Measurements from ENCODE around the gene DYNLT4. TPM values are rescaled to one million over a fixed set of nuclear protein-coding genes. Genes with fewer than 3 reads are reported as not detected.

DYNLT4 gene
- 1 to 10 TPM in 1 of 2 experiments, under 1 TPM in 1; 0.93 to 1.3 TPM for total RNA-seq

GRCh38 chr1:44806704-44807363 is at the start of gene DYNLT4:
Gene DYNLT4, minus strand, starts transcription at chr1:44807351. Its CDS starts 683 bp downstream, at chr1:44806668.

GRCh38 chr1:44842862-44843655 is 35.9 kb upstream of the DYNLT4 start, which contains the start of gene PTCH2:
Gene PTCH2, minus strand, starts transcription at chr1:44843253. Its CDS starts 321 bp downstream, at chr1:44842932.

GRCh38 chr1:44808063-44808937 is 1.1 kb upstream of the DYNLT4 start, which contains the start of gene BTBD19:
Gene BTBD19, plus strand, starts transcription at chr1:44808523. Its CDS starts 298 bp downstream, at chr1:44808821.

GRCh38 chr1:44799770-44800584 is 7.2 kb downstream of the DYNLT4 start, which contains the start of gene PLK3:
Gene PLK3, plus strand, starts transcription at chr1:44800377. Its CDS starts 87 bp downstream, at chr1:44800464.

GRCh38 chr1:44788120-44788860 is 18.9 kb downstream of the DYNLT4 start, which contains the start of gene BEST4:
Gene BEST4, minus strand, starts transcription at chr1:44788170. Its CDS starts 465 bp downstream, at chr1:44787705.

GRCh38 chr1:44775078-44775929 is 31.8 kb downstream of the DYNLT4 start, which contains the start of gene RPS8:
Gene RPS8, plus strand, starts transcription at chr1:44775540. Its CDS starts 57 bp downstream, at chr1:44775597.

Other genes starting within 250 kb of the DYNLT4 start
- gene TMEM53, start 132.9 kb downstream of the DYNLT4 start, total RNA-seq = 1 to 10 TPM; 2.9 to 3.2 TPM
- gene ARMH1, start 132.6 kb downstream of the DYNLT4 start, total RNA-seq = 100 to 1,000 TPM; 128 to 140 TPM
- gene RNU5D-1, start 76.2 kb downstream of the DYNLT4 start, total RNA-seq = not detected
- 10 to 100 TPM; 75.3 to 81.8 TPM for gene KIF2C, start 67.5 kb downstream of the DYNLT4 start, total RNA-seq
- gene RPS8, start 31.8 kb downstream of the DYNLT4 start, total RNA-seq = 1,000 to 10,000 TPM; 2,911 to 2,923 TPM
- under 1 TPM; 0.65 to 0.78 TPM for gene BEST4, start 19.2 kb downstream of the DYNLT4 start, total RNA-seq
- gene PLK3, start 7.0 kb downstream of the DYNLT4 start, total RNA-seq = 10 to 100 TPM; 69.8 to 72.4 TPM
- gene BTBD19, start 1.2 kb upstream of the DYNLT4 start, total RNA-seq = 1 to 10 TPM; 7.3 to 8.5 TPM
- under 1 TPM; 0.53 to 0.86 TPM for gene PTCH2, start 35.9 kb upstream of the DYNLT4 start, total RNA-seq
- gene EIF2B3, start 179.2 kb upstream of the DYNLT4 start, total RNA-seq = 10 to 100 TPM; 18.4 to 18.7 TPM
- 10 to 100 TPM; 38.3 to 39.2 TPM for gene HECTD3, start 204.0 kb upstream of the DYNLT4 start, total RNA-seq
- gene UROD, start 204.9 kb upstream of the DYNLT4 start, total RNA-seq = 10 to 100 TPM; 67.9 to 72.8 TPM